IPS-NIHi11 (cell line): ENCODE results near the gene WNK3.

Source experiments
- DNase-seq: peaks from one replicate; pipeline ENCODE4 v3.0.0; 2012; ENCODE audit warnings: mixed read lengths, low spot score

The WNK3 gene

DNA sequence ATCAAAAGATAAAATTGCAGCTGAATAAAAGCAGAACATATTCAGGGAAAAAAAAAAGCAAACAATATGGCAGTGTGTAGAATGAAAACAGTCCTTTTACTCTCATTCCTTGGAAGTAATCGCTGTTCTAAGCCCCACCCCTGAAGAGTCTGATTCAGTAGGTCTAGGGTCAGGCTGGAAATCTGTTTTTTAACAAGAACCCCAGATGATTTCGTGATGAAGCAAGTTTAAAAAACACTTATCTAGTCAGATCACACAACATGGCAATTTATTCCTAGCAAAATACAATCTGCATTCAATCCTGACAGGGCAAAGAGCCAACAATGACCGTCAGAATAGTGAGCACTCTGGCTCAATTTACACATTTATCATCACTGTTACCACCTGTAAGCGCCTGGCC lies 190.9 kb downstream of the WNK3 start:
- no peak for DNase-seq

GRCh38 chrX:54157561-54157960 lies 200.3 kb downstream of the WNK3 start:
- no peak for DNase-seq
